RWPE2 (cell line): ENCODE data around the gene TAP1.
A peak's percentile ranks its signal among the peaks of the same experiment; 100 is the strongest.

ENCODE experiments used
- ATAC-seq: fragments of 200-7000 bp; cut with Tn5 transposase; 3 replicates; pipeline ENCODE4 v1.9.1; 2021; ENCODE audit warnings: low read depth
- DNase-seq: peaks from one replicate; pipeline ENCODE4 v3.0.0-alpha.2; 2020; ENCODE audit warnings: low spot score
- H3K27ac ChIP-seq: fragments of 450-650 bp; 2 replicates; pipeline ENCODE4 v1.5.1; 2017; ENCODE audit warnings: mild to moderate bottlenecking; ENCODE audit not compliant: poor library complexity, severe bottlenecking
- H3K27me3 ChIP-seq: fragments of 250-450 bp; sonication (Bioruptor Pico); 2 replicates; pipeline ENCODE4 v1.5.1; 2021; ENCODE audit warnings: mild to moderate bottlenecking, moderate library complexity; ENCODE audit not compliant: insufficient read depth, poor library complexity, severe bottlenecking
- H3K36me3 ChIP-seq: fragments of 250-450 bp; sonication (Bioruptor Pico); 2 replicates; pipeline ENCODE4 v1.5.1; 2020; ENCODE audit warnings: low read depth, mild to moderate bottlenecking, moderate library complexity
- H3K4me1 ChIP-seq: fragments of 250-450 bp; sonication (Bioruptor Pico); 2 replicates; pipeline ENCODE4 v1.5.1; 2021; ENCODE audit warnings: mild to moderate bottlenecking, moderate library complexity; ENCODE audit not compliant: insufficient read depth, poor library complexity, severe bottlenecking
- H3K4me3 ChIP-seq: fragments of 250-450 bp; sonication (Bioruptor Pico); 2 replicates; pipeline ENCODE4 v1.5.1; 2021; ENCODE audit warnings: mild to moderate bottlenecking, moderate library complexity; ENCODE audit not compliant: severe bottlenecking
- H3K9me3 ChIP-seq: fragments of 250-450 bp; sonication (Bioruptor Pico); 2 replicates; pipeline ENCODE4 v1.5.1; 2021; ENCODE audit warnings: mild to moderate bottlenecking, moderate library complexity; ENCODE audit not compliant: severe bottlenecking
- TF ChIP-seq, protein P1 (sequence below): fragments of 450-650 bp; IDR thresholded peaks from one replicate; pipeline ENCODE4 v1.5.1; 2017; ENCODE audit warnings: mild to moderate bottlenecking, moderate library complexity; ENCODE audit not compliant: poor library complexity, severe bottlenecking

The TAP1 gene

DNA sequence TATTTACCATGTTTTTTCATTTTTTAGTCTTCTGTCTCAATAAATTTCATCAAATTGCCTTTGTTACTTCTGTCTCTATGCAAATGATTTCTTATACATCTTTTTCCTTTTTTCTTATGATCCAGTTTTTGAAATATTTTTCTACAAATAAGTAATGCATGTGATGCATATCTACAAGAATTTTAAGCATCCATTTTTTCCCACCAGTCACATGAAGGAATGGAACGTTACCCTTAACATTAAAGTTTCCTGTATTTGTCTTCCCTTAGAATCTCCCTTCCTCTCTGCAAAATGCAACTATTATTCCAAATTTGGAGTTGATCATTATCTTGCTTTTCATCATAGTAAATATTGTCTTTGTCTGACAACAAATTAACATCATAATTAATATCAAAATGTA is 36.0 kb upstream of the TAP1 start:
- DNase-seq (no peak), ATAC-seq (no peak)
- Histone ChIP-seq H3K27me3 (no peaks in the 10 kb centered on the region), H3K4me1 (no peaks in the 10 kb centered on the region), H3K27ac (no peak overlapping the region), H3K4me3 (no peak overlapping the region), H3K36me3 (no peaks in the 10 kb centered on the region), H3K9me3 (no peaks in the 10 kb centered on the region)
- TF ChIP-seq, protein P1, sequence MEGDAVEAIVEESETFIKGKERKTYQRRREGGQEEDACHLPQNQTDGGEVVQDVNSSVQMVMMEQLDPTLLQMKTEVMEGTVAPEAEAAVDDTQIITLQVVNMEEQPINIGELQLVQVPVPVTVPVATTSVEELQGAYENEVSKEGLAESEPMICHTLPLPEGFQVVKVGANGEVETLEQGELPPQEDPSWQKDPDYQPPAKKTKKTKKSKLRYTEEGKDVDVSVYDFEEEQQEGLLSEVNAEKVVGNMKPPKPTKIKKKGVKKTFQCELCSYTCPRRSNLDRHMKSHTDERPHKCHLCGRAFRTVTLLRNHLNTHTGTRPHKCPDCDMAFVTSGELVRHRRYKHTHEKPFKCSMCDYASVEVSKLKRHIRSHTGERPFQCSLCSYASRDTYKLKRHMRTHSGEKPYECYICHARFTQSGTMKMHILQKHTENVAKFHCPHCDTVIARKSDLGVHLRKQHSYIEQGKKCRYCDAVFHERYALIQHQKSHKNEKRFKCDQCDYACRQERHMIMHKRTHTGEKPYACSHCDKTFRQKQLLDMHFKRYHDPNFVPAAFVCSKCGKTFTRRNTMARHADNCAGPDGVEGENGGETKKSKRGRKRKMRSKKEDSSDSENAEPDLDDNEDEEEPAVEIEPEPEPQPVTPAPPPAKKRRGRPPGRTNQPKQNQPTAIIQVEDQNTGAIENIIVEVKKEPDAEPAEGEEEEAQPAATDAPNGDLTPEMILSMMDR, result no peak

DNA sequence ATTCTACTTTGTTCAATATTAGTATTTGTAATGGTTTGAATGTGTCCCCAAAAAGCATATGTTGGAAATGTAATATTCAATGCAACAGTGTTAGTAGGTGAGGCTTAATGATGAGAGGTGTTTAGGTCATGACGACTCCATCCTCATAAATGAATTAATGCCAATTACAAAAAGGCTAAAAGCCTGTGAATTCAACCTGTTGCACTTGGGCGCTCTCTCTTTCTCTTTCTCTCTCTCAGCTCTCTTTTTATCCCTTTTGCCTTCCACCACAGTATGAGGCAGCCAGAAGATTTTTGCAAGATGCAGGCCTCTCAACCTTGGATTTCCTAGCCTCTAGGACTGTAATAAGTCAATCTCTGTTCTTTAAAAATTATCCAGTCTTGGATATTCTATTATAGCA is 35.1 kb upstream of the TAP1 start:
- no peaks in the 10 kb centered on the region for H3K27me3 ChIP-seq
- TF ChIP-seq, protein P1, result no peak
- no peak for ATAC-seq

DNA sequence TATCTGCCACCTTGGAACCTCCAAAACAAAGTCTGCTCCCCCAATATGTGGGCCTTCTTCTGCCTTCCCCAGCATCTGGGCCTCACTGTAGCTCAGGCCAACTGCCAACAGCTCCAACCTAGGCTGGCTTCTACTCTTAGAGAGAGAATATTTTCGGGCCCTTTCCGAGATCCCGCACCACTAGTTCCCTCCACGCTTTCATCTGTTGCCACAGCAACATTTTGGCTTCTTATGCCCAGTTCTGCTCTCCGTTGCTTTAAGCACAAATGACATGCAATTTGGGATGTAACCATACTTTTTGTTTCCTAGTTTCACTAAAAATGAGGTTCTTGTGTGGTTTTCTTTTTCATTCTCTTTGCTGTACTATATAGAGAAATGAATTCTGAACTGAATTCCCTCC is 34.1 kb upstream of the TAP1 start:
- Histone ChIP-seq H3K36me3 (no peaks in the 10 kb centered on the region), H3K27ac (no peak overlapping the region), H3K9me3 (no peaks in the 10 kb centered on the region), H3K27me3 (no peaks in the 10 kb centered on the region), H3K4me3 (no peak overlapping the region), H3K4me1 (no peaks in the 10 kb centered on the region)
- ATAC-seq (no peak), DNase-seq (no peak)
- TF ChIP-seq, protein P1, result no peak

More for the DNA sequence above, 35.1 kb upstream of the TAP1 start:
- H3K9me3 ChIP-seq, result no peaks in the 10 kb centered on the region
- H3K4me1 ChIP-seq, result no peaks in the 10 kb centered on the region
- H3K36me3 ChIP-seq, result no peaks in the 10 kb centered on the region
- H3K4me3 ChIP-seq, result no peak overlapping the region
- H3K27ac ChIP-seq, result no peak overlapping the region
- no peak for DNase-seq

DNA sequence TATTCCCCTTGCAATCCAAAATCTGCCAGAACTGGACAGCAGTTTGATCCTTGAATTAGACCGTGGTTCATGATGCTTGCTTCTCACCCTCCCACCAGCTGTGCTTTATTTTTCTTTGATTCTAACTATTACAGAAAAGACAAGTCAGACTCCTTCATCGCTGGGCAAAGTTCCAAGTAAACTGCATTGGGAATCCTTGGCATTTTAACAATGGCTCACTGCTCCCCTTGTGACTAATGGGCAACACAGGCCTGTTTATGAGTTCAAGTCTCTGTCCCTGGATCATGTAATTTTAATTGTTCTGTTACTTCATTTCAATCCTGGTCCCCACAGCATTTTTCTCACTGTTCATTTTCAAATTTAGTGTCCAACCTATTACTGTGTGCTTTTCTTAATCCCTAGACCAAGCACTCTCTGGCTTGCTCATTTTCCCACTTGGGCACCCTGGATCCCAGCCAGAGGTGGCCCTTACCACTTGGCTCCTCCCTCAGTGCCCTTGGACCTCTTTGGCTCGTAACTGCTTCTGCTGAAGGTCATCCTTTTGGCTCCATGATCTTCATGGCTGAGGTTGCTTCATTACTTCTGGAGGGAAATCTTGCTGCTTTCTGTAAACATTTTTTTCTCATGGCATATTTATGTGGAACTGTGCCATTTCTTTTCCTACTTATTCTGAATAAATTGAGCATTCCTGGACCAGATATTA is 33.3 kb upstream of the TAP1 start:
- Histone ChIP-seq H3K36me3 (no peaks in the 10 kb centered on the region), H3K4me1 (no peaks in the 10 kb centered on the region), H3K27ac (no peak overlapping the region), H3K9me3 (no peaks in the 10 kb centered on the region), H3K4me3 (no peak overlapping the region), H3K27me3 (no peaks in the 10 kb centered on the region)
- TF ChIP-seq, protein P1, result no peak
- DNase-seq, result no peak
- peak; percentile 46; the same call in 1 of the 3 replicates for ATAC-seq

DNA sequence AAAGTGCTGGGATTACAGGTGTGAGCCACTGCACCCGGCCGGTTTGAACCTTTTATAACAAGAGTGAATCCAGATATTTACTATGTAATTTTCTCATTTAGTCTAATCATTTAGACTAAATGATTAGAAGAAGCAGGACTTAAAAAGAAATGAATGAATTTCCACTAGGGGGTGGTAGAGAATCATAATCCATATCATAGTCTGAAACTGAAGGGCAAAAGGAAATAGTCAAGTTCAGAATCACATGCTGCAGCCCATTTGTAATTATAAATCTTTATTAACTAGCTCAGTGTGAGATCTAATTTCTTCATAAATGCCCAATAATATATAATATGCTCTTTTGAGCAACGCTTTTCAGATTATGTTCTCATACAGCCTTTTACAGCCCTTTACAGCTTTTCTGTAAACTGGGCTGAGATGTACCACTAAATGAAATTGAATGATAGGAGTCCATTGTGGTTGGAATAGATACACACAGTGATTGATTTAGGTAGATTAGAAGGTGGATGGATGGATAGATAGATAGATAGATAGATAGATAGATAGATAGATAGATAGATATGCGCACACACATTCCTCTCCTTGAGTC is 32.3 kb upstream of the TAP1 start:
- Histone ChIP-seq H3K9me3 (no peaks in the 10 kb centered on the region), H3K27ac (no peak overlapping the region), H3K36me3 (no peaks in the 10 kb centered on the region), H3K4me3 (no peak overlapping the region), H3K4me1 (no peaks in the 10 kb centered on the region), H3K27me3 (no peaks in the 10 kb centered on the region)
- TF ChIP-seq, protein P1, result peak; percentile 79
- DNase-seq, result no peak
- peak; percentile 46; the same call in 1 of the 3 replicates for ATAC-seq
